ENCODE results near the gene PPARG. TPM values are rescaled to one million over a fixed set of nuclear protein-coding genes. Genes with fewer than 3 reads are reported as not detected.

The PPARG gene
- total and polyA plus RNA-seq, 2 of the 13 experiments (the other 11 are each of a cell fraction or from before 2014, with no cell fraction given) = 13.9 to 58.3 TPM

- no peak for TF ChIP-seq U2AF2 (IDR thresholded peaks at IDR 0.05; ENCODE audit: low read depth, low read length)
- TF ChIP-seq NFE2L2 (IDR thresholded peaks at IDR 0.05; ENCODE audit: low read length) = no peak
- 0 out of 2 replicates have a peak, but pooled peaks have one; percentile 27 for TF ChIP-seq MAX (IDR thresholded peaks at IDR 0.05)
- TF ChIP-seq ZNF550 (CRISPR knock-in tag; IDR thresholded peaks at IDR 0.05; ENCODE audit: borderline replicate concordance) = no peak
- TF ChIP-seq ZNF431 (CRISPR knock-in tag; IDR thresholded peaks at IDR 0.05; ENCODE audit: borderline replicate concordance, low read depth) = no peak
- TF ChIP-seq ZNF326 (CRISPR knock-in tag; IDR thresholded peaks at IDR 0.05; ENCODE audit: borderline replicate concordance) = no peak
- no peak for TF ChIP-seq NR0B2 (CRISPR knock-in tag; IDR thresholded peaks at IDR 0.05)
- no peak for TF ChIP-seq CERS6 (CRISPR knock-in tag; IDR thresholded peaks at IDR 0.05)
- TF ChIP-seq TAF1 (CRISPR knock-in tag; IDR thresholded peaks at IDR 0.05) = no peak
- no peak for TF ChIP-seq PAX8 (CRISPR knock-in tag; IDR thresholded peaks at IDR 0.05; ENCODE audit: borderline replicate concordance)
- TF ChIP-seq ZNF83 (CRISPR knock-in tag; IDR thresholded peaks at IDR 0.05; ENCODE audit: borderline replicate concordance) = no peak
- no peak for TF ChIP-seq ZNF710 (CRISPR knock-in tag; IDR thresholded peaks at IDR 0.05; ENCODE audit: borderline replicate concordance)
- no peak for TF ChIP-seq RERE (CRISPR knock-in tag; IDR thresholded peaks at IDR 0.05; ENCODE audit: low read depth)
- no peak for TF ChIP-seq NKX3-1 (CRISPR knock-in tag; IDR thresholded peaks at IDR 0.05)
- TF ChIP-seq SAP130 (CRISPR knock-in tag; IDR thresholded peaks at IDR 0.05; ENCODE audit: low read depth) = peak; percentile 35; the same call in 1 of the 2 replicates
- no peak for TF ChIP-seq SETDB1 (CRISPR knock-in tag; IDR thresholded peaks at IDR 0.05; ENCODE audit: borderline replicate concordance)
- TF ChIP-seq PHF21A (CRISPR knock-in tag; IDR thresholded peaks at IDR 0.05) = no peak
- no peak for TF ChIP-seq ZFP36L1 (CRISPR knock-in tag; IDR thresholded peaks at IDR 0.05)
- TF ChIP-seq ZNF569 (CRISPR knock-in tag; IDR thresholded peaks at IDR 0.05; ENCODE audit: borderline replicate concordance) = no peak
Observed at GRCh38 chr3:12316729-12317351, 28.0 kb downstream of the PPARG start (continued).

Measured in HepG2 (cell line).